MCF 10A (cell line): ENCODE measurements around the gene TOLLIP. TPM values are rescaled to one million over a fixed set of nuclear protein-coding genes. Genes with fewer than 3 reads are reported as not detected.

Experiments used
- BruUV-seq: library from RNA; stranded (reverse); fragments of 400-500 nt; replicated peaks from 2 replicates; lab custom pipeline; 2021; lab: Mats Ljungman, UMichigan
- CTCF ChIA-PET: fragments of 300-600 bp; sonication (Branson Sonifier 250); formaldehyde crosslinking; extraction: SDS; loops from one replicate; lab custom pipeline; 2021; ENCODE audit warnings: antibody characterized with exemption, inconsistent platforms; lab: Yijun Ruan, JAX
- POLR2A ChIA-PET: fragments of 300-600, 350-650 bp; sonication (Branson Sonifier 250); formaldehyde crosslinking; extraction: SDS; loops from one replicate; lab custom pipeline; 2020; ENCODE audit warnings: antibody characterized with exemption, inconsistent platforms; lab: Yijun Ruan, JAX
- DNase-seq: peaks from one replicate; pipeline ENCODE4 v3.0.0-alpha.2; 2018; ENCODE audit not compliant: unreplicated experiment
- H3K27ac Mint-ChIP-seq: one replicate; pipeline ENCODE4 v1.8.0; 2022; ENCODE audit warnings: mild to moderate bottlenecking, low read depth, mixed read lengths; ENCODE audit not compliant: unreplicated experiment
- H3K27me3 Mint-ChIP-seq: one replicate; pipeline ENCODE4 v1.8.0; 2022; ENCODE audit warnings: mixed read lengths; ENCODE audit not compliant: insufficient read depth, unreplicated experiment
- H3K36me3 Mint-ChIP-seq: one replicate; pipeline ENCODE4 v1.8.0; 2022; ENCODE audit warnings: mild to moderate bottlenecking, moderate library complexity, mixed read lengths; ENCODE audit not compliant: insufficient read depth, unreplicated experiment
- H3K4me1 Mint-ChIP-seq: one replicate; pipeline ENCODE4 v1.8.0; 2022; ENCODE audit warnings: mixed read lengths; ENCODE audit not compliant: insufficient read depth, unreplicated experiment
- H3K4me3 Mint-ChIP-seq: one replicate; pipeline ENCODE4 v1.8.0; 2022; ENCODE audit warnings: mild to moderate bottlenecking, moderate library complexity, mixed read lengths; ENCODE audit not compliant: unreplicated experiment
- H3K9me3 Mint-ChIP-seq: one replicate; pipeline ENCODE4 v1.8.0; 2022; ENCODE audit warnings: mixed read lengths; ENCODE audit not compliant: unreplicated experiment
- intact Hi-C: fragments of 100-400 bp; cut with micrococcal nuclease; formaldehyde crosslinking; loops from 2 replicates; pipeline ENCODE4 v1.14.1; 2022
- total RNA-seq: library from RNA; stranded (reverse); gene quantifications from 2 replicates; pipeline ENCODE4 v1.2.3, GENCODE V29; 2022
- TF ChIP-seq, protein P1 (sequence below): fragments of 200-600 bp; IDR thresholded peaks from one replicate; pipeline ENCODE4 v1.8.0; 2022; ENCODE audit warnings: antibody characterized with exemption, mild to moderate bottlenecking; ENCODE audit not compliant: unreplicated experiment

Gene TOLLIP
- total RNA-seq, 1 experiment from 2014 or later: 58.8 TPM

DNA sequence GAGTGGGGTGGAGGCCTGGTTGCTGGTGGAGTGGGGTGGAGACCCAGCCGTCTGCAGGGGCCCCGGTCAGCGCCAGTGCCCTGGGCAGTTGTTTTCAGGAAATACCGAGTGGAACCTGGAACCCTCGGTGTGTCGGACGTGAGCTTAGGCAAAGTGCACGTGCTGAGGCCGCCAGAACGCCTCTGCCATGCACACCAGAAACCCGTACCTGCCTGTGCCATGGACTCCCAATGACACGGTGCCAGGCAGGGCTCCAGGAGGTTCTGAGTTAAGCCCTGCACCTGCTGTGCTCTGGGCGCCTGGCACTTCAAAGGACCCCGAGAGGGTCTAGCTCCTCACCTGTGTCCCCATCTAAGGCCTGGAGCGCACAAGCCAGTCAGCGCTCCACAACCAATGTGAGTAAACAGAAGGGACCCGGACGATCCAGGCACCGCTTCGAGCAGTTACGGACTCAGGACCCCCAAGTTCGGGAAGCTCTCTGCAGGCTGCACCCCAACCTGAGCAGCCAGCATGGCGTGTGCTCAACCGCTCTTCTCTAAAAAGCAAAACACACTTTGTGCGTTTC, 12.3 kb downstream of the TOLLIP start:
- H3K4me3 Mint-ChIP-seq: no peak overlapping the region
- POLR2A ChIA-PET: interaction anchor here (0.5 to 0.7 kb wide), 2 partner anchors 13 to 372 kb away, joined by 3 to 4 read pairs; partner anchors contain the start of genes AP2A2 and TOLLIP
- TF ChIP-seq, protein P1, sequence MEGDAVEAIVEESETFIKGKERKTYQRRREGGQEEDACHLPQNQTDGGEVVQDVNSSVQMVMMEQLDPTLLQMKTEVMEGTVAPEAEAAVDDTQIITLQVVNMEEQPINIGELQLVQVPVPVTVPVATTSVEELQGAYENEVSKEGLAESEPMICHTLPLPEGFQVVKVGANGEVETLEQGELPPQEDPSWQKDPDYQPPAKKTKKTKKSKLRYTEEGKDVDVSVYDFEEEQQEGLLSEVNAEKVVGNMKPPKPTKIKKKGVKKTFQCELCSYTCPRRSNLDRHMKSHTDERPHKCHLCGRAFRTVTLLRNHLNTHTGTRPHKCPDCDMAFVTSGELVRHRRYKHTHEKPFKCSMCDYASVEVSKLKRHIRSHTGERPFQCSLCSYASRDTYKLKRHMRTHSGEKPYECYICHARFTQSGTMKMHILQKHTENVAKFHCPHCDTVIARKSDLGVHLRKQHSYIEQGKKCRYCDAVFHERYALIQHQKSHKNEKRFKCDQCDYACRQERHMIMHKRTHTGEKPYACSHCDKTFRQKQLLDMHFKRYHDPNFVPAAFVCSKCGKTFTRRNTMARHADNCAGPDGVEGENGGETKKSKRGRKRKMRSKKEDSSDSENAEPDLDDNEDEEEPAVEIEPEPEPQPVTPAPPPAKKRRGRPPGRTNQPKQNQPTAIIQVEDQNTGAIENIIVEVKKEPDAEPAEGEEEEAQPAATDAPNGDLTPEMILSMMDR: no peak

DNA sequence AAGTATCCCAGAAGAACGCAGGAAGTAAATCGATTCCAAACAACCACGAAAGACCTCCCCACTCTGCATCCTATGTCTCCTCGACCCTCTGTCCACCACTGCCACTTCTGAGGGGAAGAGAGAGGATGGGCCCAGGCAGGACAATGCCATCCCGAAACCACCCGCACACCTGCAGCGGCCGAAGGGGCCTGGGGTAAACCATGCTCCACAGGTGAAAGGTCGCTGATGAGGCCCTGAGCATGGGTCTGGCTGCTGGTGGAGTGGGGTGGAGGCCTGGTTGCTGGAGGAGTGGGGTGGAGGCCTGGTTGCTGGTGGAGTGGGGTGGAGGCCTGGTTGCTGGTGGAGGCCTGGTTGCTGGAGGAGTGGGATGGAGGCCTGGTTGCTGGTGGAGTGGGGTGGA, 13.1 kb downstream of the TOLLIP start:
- H3K27me3 Mint-ChIP-seq: no peaks in the 10 kb centered on the region
- ChIA-PET CTCF (no interaction called here), POLR2A (interaction anchor here (0.7 kb wide), 1 partner anchor 13 kb away, joined by 3 read pairs; the partner anchor contains the start of gene TOLLIP)
- no peak overlapping the region for H3K4me3 Mint-ChIP-seq
- TF ChIP-seq, protein P1: no peak
- H3K9me3 Mint-ChIP-seq: no peaks in the 10 kb centered on the region
- BruUV-seq: no TSS peak
- intact Hi-C loops: no loop called here
- peaks cover 7% of the 10 kb centered on the region for H3K4me1 Mint-ChIP-seq
- DNase-seq: no peak
- H3K36me3 Mint-ChIP-seq: peaks cover 24% of the 10 kb centered on the region
- H3K27ac Mint-ChIP-seq: no peak overlapping the region

More for the DNA sequence above, 12.3 kb downstream of the TOLLIP start:
- CTCF ChIA-PET: interaction anchor here (0.9 kb wide), 1 partner anchor 20 kb away, joined by 3 read pairs; no protein-coding TSS in a partner anchor
- no peak overlapping the region for H3K27ac Mint-ChIP-seq
- intact Hi-C loops: no loop called here
- H3K9me3 Mint-ChIP-seq: no peaks in the 10 kb centered on the region
- peaks cover 7% of the 10 kb centered on the region for H3K4me1 Mint-ChIP-seq
- H3K36me3 Mint-ChIP-seq: peaks cover 24% of the 10 kb centered on the region
- BruUV-seq: no TSS peak
- DNase-seq: no peak
- H3K27me3 Mint-ChIP-seq: no peaks in the 10 kb centered on the region

DNA sequence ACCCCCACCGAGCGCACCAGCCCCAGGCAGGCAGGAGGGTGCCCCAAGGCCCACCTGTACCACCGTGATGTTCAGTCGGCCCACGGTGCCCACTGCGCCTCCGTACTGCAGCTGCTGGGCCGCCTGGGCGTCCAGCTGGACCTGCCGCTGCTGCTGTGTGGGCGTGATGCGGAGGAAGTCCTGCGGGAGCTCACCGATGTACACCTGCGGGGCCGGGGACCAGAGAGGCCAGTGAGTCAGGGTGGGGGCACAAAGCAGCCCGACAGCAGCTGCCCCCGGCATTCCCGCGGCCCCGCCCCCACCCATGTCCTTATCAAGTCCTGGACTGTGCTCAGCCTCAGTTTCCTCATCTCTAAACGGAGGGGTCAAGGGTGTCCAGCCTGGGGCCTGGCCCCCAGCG, 13.8 kb downstream of the TOLLIP start:
- Mint-ChIP-seq H3K27ac (no peak overlapping the region), H3K27me3 (no peaks in the 10 kb centered on the region), H3K36me3 (peaks cover 24% of the 10 kb centered on the region), H3K4me3 (no peak overlapping the region), H3K9me3 (no peaks in the 10 kb centered on the region), H3K4me1 (peaks cover 7% of the 10 kb centered on the region)
- no TSS peak for BruUV-seq
- ChIA-PET CTCF (no interaction called here), POLR2A (no interaction called here)
- intact Hi-C loops: no loop called here
- DNase-seq: no peak
- TF ChIP-seq, protein P1: no peak

DNA sequence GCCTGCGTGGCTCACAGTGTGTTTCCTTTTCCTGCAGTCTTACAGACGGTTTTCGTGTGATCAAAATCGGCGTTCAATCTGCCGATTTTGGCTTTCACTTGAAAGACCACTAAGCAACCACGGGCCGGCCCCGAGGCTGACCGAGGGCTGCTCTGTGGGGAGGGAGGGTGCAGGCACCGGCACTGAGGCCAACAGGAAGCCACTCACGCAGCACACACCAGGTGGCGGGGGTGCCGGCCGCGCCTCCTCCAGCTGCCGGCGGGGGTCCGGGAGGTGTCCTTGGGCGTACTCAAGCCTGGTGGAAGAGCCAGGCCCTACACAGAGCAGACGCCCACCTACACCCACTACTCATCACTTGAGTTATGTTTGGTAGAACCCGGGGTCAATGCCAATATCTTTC, 14.3 kb downstream of the TOLLIP start:
- H3K27me3 Mint-ChIP-seq: no peaks in the 10 kb centered on the region
- CTCF ChIA-PET: no interaction called here
- H3K27ac Mint-ChIP-seq: no peak overlapping the region
- POLR2A ChIA-PET: no interaction called here
- no peak for DNase-seq
- intact Hi-C loops: no loop called here
- TF ChIP-seq, protein P1: no peak
- no TSS peak for BruUV-seq
- H3K9me3 Mint-ChIP-seq: no peaks in the 10 kb centered on the region
- H3K36me3 Mint-ChIP-seq: peaks cover 24% of the 10 kb centered on the region
- peaks cover 7% of the 10 kb centered on the region for H3K4me1 Mint-ChIP-seq
- no peak overlapping the region for H3K4me3 Mint-ChIP-seq
